ENCODE measurements around the gene AVPR2. TPM values are rescaled to one million over a fixed set of nuclear protein-coding genes. Genes with fewer than 3 reads are reported as not detected.

Gene AVPR2
- total and polyA plus RNA-seq, 9 of the 15 experiments (the other 6 are each of a cell fraction or from before 2014, with no cell fraction given): not detected

GRCh38 chrX:153879741-153880439, 24.6 kb upstream of the AVPR2 start (continued):
- TF ChIP-seq KLF13 (tag; IDR thresholded peaks at IDR 0.05; ENCODE audit: borderline replicate concordance, low read depth): no peak
- TF ChIP-seq FOXA3 (CRISPR knock-in tag; conservative IDR thresholded peaks at IDR 0.05 in 1 of 2, IDR thresholded peaks at IDR 0.05 in 1 of 2): no peak
- TF ChIP-seq SRSF1 (IDR thresholded peaks at IDR 0.05; ENCODE audit: low read depth, low read length): no peak

GRCh38 chrX:153880440-153880815, 24.0 kb upstream of the AVPR2 start:
- intact Hi-C loops (cut with micrococcal nuclease) (no loop called here), in situ Hi-C loops (cut with MboI) (no loop called here)
- Histone ChIP-seq H3K9me3 (replicated peaks; ENCODE audit: control insufficient read depth, insufficient read depth, low read depth, low read length) (no peaks in the 10 kb centered on the region), H3K9ac (ENCODE audit: insufficient read depth in 1 of 2, low read depth in 2 of 2, low read length in 2 of 2) (no peak overlapping the region), H3K9me1 (ENCODE audit: control insufficient read depth, insufficient read depth, low read length) (no peaks in the 10 kb centered on the region), H4K20me1 (replicated peaks; ENCODE audit: control insufficient read depth, insufficient read depth, low read length) (peaks cover 3% of the 10 kb centered on the region; the same call in 1 of the 2 replicates), H3K27ac (ENCODE audit: extremely low read depth, low read depth, low read length) (no peak overlapping the region), H3K4me1 (replicated peaks in 1 of 2; ENCODE audit: control insufficient read depth in 2 of 2, insufficient read depth in 2 of 2, low read length in 2 of 2) (peaks cover 0 to 45% of the 10 kb centered on the region in 2 experiments; a peak in 3 of 5 replicates), H3K36me3 (ENCODE audit: control insufficient read depth, insufficient read depth, low read length) (no peaks in the 10 kb centered on the region), H3K79me2 (ENCODE audit: control insufficient read depth, insufficient read depth, low read length) (no peaks in the 10 kb centered on the region), H3K4me2 (ENCODE audit: insufficient read depth, low read length) (no peak overlapping the region), H3K4me3 (no peak overlapping the region), H2AFZ (ENCODE audit: low read depth, low read length) (no peak overlapping the region), H3K27me3 (ENCODE audit: control insufficient read depth in 2 of 2, insufficient read depth in 2 of 2, low read length in 2 of 2) (peaks cover 0 to 38% of the 10 kb centered on the region in 2 experiments; a peak in 2 of 5 replicates)
- POLR2A ChIA-PET: no interaction called here
- no TSS peak for BruUV-seq (replicated peaks)
- DNase-seq (ENCODE audit: extremely low read depth in 1 of 4, low spot score in 3 of 4): no peak
- CTCF ChIA-PET (ENCODE audit: low intra/inter-chr PET ratio): no interaction called here
- 4% methylated on average over 5 of the region's 6 CpGs for WGBS (ENCODE audit: insufficient coverage, low coverage, missing lambda C conversion rate)
- ATAC-seq: peak; percentile 60
- TF ChIP-seq C11orf30 (IDR thresholded peaks at IDR 0.05; ENCODE audit: low read depth): no peak
- no peak for TF ChIP-seq ZBTB17 (CRISPR knock-in tag; IDR thresholded peaks at IDR 0.05)
- TF ChIP-seq ARHGAP35 (IDR thresholded peaks at IDR 0.05; ENCODE audit: partially characterized antibody): no peak
- TF ChIP-seq ZC3H8 (IDR thresholded peaks at IDR 0.05): no peak
- no peak for TF ChIP-seq PURB (CRISPR knock-in tag; IDR thresholded peaks at IDR 0.05; ENCODE audit: low read depth)
- TF ChIP-seq CTBP1 (IDR thresholded peaks at IDR 0.05; ENCODE audit: borderline replicate concordance): no peak
- TF ChIP-seq ZFP1 (CRISPR knock-in tag; IDR thresholded peaks at IDR 0.05): no peak
- TF ChIP-seq, protein P1, sequence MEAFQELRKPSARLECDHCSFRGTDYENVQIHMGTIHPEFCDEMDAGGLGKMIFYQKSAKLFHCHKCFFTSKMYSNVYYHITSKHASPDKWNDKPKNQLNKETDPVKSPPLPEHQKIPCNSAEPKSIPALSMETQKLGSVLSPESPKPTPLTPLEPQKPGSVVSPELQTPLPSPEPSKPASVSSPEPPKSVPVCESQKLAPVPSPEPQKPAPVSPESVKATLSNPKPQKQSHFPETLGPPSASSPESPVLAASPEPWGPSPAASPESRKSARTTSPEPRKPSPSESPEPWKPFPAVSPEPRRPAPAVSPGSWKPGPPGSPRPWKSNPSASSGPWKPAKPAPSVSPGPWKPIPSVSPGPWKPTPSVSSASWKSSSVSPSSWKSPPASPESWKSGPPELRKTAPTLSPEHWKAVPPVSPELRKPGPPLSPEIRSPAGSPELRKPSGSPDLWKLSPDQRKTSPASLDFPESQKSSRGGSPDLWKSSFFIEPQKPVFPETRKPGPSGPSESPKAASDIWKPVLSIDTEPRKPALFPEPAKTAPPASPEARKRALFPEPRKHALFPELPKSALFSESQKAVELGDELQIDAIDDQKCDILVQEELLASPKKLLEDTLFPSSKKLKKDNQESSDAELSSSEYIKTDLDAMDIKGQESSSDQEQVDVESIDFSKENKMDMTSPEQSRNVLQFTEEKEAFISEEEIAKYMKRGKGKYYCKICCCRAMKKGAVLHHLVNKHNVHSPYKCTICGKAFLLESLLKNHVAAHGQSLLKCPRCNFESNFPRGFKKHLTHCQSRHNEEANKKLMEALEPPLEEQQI (IDR thresholded peaks at IDR 0.05): no peak
- TF ChIP-seq, protein P2, sequence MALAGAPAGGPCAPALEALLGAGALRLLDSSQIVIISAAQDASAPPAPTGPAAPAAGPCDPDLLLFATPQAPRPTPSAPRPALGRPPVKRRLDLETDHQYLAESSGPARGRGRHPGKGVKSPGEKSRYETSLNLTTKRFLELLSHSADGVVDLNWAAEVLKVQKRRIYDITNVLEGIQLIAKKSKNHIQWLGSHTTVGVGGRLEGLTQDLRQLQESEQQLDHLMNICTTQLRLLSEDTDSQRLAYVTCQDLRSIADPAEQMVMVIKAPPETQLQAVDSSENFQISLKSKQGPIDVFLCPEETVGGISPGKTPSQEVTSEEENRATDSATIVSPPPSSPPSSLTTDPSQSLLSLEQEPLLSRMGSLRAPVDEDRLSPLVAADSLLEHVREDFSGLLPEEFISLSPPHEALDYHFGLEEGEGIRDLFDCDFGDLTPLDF (CRISPR knock-in tag; IDR thresholded peaks at IDR 0.05): no peak
- no peak for TF ChIP-seq SMARCB1 (IDR thresholded peaks at IDR 0.05; ENCODE audit: insufficient read length, low read depth)
- no peak for FAIRE-seq

Data from K562 (cell line).